HepG2 (cell line): Measurements from ENCODE around the gene STK39. TPM values are rescaled to one million over a fixed set of nuclear protein-coding genes. Genes with fewer than 3 reads are reported as not detected.
A peak's percentile ranks its signal among the peaks of the same experiment; 100 is the strongest.

Experiments used
- ARHGAP35 ChIP-seq: sonication (generic); formaldehyde crosslinking; IDR thresholded peaks from 2 replicates; pipeline ENCODE4 v1.9.0; 2022; ENCODE audit warnings: mild to moderate bottlenecking, inconsistent platforms, moderate library complexity, missing genetic modification reagents, borderline replicate concordance
- FOXK1 ChIP-seq: sonication (generic); formaldehyde crosslinking; IDR thresholded peaks from 2 replicates; pipeline ENCODE4 v1.4.0; 2020; ENCODE audit warnings: low read depth, missing genetic modification reagents, borderline replicate concordance
- HNF4A ChIP-seq: sonication (generic); formaldehyde crosslinking; IDR thresholded peaks from 2 replicates; pipeline ENCODE4 v1.4.0; 2020; ENCODE audit warnings: missing genetic modification reagents
- TP53 ChIP-seq: sonication (generic); formaldehyde crosslinking; conservative IDR thresholded peaks from 2 replicates; pipeline ENCODE4 v1.4.0; 2020; ENCODE audit warnings: missing genetic modification reagents
- ZNF331 ChIP-seq: sonication (generic); formaldehyde crosslinking; IDR thresholded peaks from 2 replicates; pipeline ENCODE4 v1.4.0; 2020; ENCODE audit warnings: missing genetic modification reagents
- polyA plus RNA-seq, 8 experiments: library from polyadenylated mRNA; depleted of rRNA in 3 of 8; stranded (reverse) in 7 of 8; unstranded in 1 of 8; fragments of >200 nt; fragmentation: Illumina TruSeq in 4 of 8; extraction: Trizol in 4 of 8; gene quantifications; 2 replicates each; pipeline versions ENCODE4 v1.2.1 to v1.2.3, GENCODE V29; 2011 to 2016; ENCODE audit warnings: low read depth in 4 of 8, missing spikeins in 1 of 8, mixed read lengths in 1 of 8; ENCODE audit not compliant: insufficient read depth in 1 of 8
- total RNA-seq, 5 experiments: library from RNA; depleted of rRNA; stranded (reverse); fragments of >200 nt; fragmentation: Illumina TruSeq; extraction: Trizol; gene quantifications; 2 replicates each; pipeline ENCODE4 v1.2.3, GENCODE V29; 2016; ENCODE audit warnings: low read depth in 1 of 5
- TF ChIP-seq, protein P1 (sequence below): sonication (generic); formaldehyde crosslinking; IDR thresholded peaks from 2 replicates; pipeline ENCODE4 v1.8.1; 2022; ENCODE audit warnings: low read depth, mild to moderate bottlenecking, missing genetic modification reagents
- TF ChIP-seq, protein P2 (sequence below): sonication (generic); formaldehyde crosslinking; IDR thresholded peaks from 2 replicates; pipeline ENCODE4 v1.4.0; 2020; ENCODE audit warnings: missing genetic modification reagents
- TF ChIP-seq, protein P3 (sequence below): IDR thresholded peaks from 2 replicates; pipeline ENCODE4 v1.6.1; 2016; ENCODE audit warnings: missing compliant biosample characterization, missing genetic modification reagents, borderline replicate concordance
- TF ChIP-seq, protein P4 (sequence below): fragments of 450-650 bp; IDR thresholded peaks from 2 replicates; pipeline ENCODE4 v1.6.1; 2017; ENCODE audit warnings: mild to moderate bottlenecking
- TF ChIP-seq, protein P5 (sequence below): sonication (generic); formaldehyde crosslinking; IDR thresholded peaks from 2 replicates; pipeline ENCODE4 v1.5.0; 2020; ENCODE audit warnings: mild to moderate bottlenecking, low read depth, missing genetic modification reagents, borderline replicate concordance
- TF ChIP-seq, protein P6 (sequence below): sonication (generic); formaldehyde crosslinking; IDR thresholded peaks from 2 replicates; pipeline ENCODE4 v1.4.0; 2020; ENCODE audit warnings: mild to moderate bottlenecking, missing genetic modification reagents
- TF ChIP-seq, protein P7 (sequence below): sonication (generic); formaldehyde crosslinking; IDR thresholded peaks from 2 replicates; pipeline ENCODE4 v1.4.0; 2020; ENCODE audit warnings: missing genetic modification reagents, borderline replicate concordance
- TF ChIP-seq, protein P8 (sequence below): IDR thresholded peaks from 2 replicates; pipeline ENCODE4 v1.6.1; 2016; ENCODE audit warnings: mild to moderate bottlenecking, missing biosample characterization, missing genetic modification reagents

Gene STK39
- total and polyA plus RNA-seq, 2 of the 13 experiments (the other 11 are each of a cell fraction or from before 2014, with no cell fraction given), result 27.3 to 38.4 TPM

DNA sequence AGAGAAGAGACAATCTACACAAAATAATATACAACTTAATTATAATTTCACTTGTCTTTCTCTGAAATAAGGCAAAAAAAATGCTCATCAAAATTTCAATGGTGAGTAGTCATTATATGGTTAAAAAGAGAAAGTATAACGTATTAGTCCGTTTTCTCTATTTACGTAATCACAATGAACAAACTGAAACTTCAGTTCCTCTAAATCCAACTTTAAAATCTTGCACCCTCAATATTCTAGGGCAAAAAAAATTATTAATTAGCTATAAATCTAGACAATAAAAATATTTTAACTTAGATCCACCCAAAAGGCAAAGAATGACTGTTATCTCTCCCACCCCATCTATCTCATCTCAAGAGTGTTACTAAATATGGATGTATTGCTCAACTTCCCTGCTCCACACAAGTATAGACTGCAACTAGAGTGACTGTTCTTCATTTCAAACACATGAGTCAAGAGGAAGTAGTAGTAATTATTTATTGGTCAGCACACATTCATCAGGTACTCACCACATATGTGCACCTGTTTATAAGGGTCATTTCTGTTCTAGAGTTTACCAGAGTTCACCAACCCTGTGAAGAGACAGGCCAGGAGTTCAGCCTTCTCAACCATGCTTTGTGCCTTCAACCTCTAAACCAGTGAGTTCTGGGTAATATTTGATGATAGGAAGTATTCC lies 36.4 kb downstream of the STK39 start (continued):
- TF ChIP-seq, protein P1, sequence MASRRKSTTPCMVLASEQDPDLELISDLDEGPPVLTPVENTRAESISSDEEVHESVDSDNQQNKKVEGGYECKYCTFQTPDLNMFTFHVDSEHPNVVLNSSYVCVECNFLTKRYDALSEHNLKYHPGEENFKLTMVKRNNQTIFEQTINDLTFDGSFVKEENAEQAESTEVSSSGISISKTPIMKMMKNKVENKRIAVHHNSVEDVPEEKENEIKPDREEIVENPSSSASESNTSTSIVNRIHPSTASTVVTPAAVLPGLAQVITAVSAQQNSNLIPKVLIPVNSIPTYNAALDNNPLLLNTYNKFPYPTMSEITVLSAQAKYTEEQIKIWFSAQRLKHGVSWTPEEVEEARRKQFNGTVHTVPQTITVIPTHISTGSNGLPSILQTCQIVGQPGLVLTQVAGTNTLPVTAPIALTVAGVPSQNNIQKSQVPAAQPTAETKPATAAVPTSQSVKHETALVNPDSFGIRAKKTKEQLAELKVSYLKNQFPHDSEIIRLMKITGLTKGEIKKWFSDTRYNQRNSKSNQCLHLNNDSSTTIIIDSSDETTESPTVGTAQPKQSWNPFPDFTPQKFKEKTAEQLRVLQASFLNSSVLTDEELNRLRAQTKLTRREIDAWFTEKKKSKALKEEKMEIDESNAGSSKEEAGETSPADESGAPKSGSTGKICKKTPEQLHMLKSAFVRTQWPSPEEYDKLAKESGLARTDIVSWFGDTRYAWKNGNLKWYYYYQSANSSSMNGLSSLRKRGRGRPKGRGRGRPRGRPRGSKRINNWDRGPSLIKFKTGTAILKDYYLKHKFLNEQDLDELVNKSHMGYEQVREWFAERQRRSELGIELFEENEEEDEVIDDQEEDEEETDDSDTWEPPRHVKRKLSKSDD (CRISPR knock-in tag), result no peak
- TF ChIP-seq, protein P2, sequence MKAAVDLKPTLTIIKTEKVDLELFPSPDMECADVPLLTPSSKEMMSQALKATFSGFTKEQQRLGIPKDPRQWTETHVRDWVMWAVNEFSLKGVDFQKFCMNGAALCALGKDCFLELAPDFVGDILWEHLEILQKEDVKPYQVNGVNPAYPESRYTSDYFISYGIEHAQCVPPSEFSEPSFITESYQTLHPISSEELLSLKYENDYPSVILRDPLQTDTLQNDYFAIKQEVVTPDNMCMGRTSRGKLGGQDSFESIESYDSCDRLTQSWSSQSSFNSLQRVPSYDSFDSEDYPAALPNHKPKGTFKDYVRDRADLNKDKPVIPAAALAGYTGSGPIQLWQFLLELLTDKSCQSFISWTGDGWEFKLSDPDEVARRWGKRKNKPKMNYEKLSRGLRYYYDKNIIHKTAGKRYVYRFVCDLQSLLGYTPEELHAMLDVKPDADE (CRISPR knock-in tag), result no peak
- TF ChIP-seq, protein P3, sequence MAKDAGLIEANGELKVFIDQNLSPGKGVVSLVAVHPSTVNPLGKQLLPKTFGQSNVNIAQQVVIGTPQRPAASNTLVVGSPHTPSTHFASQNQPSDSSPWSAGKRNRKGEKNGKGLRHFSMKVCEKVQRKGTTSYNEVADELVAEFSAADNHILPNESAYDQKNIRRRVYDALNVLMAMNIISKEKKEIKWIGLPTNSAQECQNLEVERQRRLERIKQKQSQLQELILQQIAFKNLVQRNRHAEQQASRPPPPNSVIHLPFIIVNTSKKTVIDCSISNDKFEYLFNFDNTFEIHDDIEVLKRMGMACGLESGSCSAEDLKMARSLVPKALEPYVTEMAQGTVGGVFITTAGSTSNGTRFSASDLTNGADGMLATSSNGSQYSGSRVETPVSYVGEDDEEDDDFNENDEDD (CRISPR knock-in tag), result no peak
- TF ChIP-seq, protein P4, sequence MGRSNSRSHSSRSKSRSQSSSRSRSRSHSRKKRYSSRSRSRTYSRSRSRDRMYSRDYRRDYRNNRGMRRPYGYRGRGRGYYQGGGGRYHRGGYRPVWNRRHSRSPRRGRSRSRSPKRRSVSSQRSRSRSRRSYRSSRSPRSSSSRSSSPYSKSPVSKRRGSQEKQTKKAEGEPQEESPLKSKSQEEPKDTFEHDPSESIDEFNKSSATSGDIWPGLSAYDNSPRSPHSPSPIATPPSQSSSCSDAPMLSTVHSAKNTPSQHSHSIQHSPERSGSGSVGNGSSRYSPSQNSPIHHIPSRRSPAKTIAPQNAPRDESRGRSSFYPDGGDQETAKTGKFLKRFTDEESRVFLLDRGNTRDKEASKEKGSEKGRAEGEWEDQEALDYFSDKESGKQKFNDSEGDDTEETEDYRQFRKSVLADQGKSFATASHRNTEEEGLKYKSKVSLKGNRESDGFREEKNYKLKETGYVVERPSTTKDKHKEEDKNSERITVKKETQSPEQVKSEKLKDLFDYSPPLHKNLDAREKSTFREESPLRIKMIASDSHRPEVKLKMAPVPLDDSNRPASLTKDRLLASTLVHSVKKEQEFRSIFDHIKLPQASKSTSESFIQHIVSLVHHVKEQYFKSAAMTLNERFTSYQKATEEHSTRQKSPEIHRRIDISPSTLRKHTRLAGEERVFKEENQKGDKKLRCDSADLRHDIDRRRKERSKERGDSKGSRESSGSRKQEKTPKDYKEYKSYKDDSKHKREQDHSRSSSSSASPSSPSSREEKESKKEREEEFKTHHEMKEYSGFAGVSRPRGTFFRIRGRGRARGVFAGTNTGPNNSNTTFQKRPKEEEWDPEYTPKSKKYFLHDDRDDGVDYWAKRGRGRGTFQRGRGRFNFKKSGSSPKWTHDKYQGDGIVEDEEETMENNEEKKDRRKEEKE, result no peak
- TF ChIP-seq TP53 (CRISPR knock-in tag) (no peak; the same call in 1 of the 2 replicates), FOXK1 (CRISPR knock-in tag) (peak; percentile 52; the same call in 1 of the 2 replicates), ZNF331 (CRISPR knock-in tag) (peak; percentile 50; the same call in 1 of the 2 replicates), ARHGAP35 (CRISPR knock-in tag) (no peak), HNF4A (CRISPR knock-in tag) (no peak)
- TF ChIP-seq, protein P5, sequence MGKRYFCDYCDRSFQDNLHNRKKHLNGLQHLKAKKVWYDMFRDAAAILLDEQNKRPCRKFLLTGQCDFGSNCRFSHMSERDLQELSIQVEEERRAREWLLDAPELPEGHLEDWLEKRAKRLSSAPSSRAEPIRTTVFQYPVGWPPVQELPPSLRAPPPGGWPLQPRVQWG (CRISPR knock-in tag), result no peak
- TF ChIP-seq, protein P6, sequence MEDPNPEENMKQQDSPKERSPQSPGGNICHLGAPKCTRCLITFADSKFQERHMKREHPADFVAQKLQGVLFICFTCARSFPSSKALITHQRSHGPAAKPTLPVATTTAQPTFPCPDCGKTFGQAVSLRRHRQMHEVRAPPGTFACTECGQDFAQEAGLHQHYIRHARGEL, result no peak
- TF ChIP-seq, protein P7, sequence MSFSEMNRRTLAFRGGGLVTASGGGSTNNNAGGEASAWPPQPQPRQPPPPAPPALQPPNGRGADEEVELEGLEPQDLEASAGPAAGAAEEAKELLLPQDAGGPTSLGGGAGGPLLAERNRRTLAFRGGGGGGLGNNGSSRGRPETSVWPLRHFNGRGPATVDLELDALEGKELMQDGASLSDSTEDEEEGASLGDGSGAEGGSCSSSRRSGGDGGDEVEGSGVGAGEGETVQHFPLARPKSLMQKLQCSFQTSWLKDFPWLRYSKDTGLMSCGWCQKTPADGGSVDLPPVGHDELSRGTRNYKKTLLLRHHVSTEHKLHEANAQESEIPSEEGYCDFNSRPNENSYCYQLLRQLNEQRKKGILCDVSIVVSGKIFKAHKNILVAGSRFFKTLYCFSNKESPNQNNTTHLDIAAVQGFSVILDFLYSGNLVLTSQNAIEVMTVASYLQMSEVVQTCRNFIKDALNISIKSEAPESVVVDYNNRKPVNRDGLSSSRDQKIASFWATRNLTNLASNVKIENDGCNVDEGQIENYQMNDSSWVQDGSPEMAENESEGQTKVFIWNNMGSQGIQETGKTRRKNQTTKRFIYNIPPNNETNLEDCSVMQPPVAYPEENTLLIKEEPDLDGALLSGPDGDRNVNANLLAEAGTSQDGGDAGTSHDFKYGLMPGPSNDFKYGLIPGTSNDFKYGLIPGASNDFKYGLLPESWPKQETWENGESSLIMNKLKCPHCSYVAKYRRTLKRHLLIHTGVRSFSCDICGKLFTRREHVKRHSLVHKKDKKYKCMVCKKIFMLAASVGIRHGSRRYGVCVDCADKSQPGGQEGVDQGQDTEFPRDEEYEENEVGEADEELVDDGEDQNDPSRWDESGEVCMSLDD (CRISPR knock-in tag), result no peak
- TF ChIP-seq, protein P8, sequence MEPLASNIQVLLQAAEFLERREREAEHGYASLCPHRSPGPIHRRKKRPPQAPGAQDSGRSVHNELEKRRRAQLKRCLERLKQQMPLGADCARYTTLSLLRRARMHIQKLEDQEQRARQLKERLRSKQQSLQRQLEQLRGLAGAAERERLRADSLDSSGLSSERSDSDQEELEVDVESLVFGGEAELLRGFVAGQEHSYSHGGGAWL (CRISPR knock-in tag), result no peak
